Bronchial smooth muscle cell (primary cell): ENCODE measurements around the gene FAM236B. TPM values are rescaled to one million over a fixed set of nuclear protein-coding genes. Genes with fewer than 3 reads are reported as not detected.

Experiments
- total RNA-seq: library from RNA; depleted of rRNA; stranded (reverse); fragments of >200 nt; gene quantifications from 2 replicates; pipeline ENCODE4 v1.2.1, GENCODE V29; 2014

FAM236B gene
- not detected in 2 replicates for total RNA-seq

DNA sequence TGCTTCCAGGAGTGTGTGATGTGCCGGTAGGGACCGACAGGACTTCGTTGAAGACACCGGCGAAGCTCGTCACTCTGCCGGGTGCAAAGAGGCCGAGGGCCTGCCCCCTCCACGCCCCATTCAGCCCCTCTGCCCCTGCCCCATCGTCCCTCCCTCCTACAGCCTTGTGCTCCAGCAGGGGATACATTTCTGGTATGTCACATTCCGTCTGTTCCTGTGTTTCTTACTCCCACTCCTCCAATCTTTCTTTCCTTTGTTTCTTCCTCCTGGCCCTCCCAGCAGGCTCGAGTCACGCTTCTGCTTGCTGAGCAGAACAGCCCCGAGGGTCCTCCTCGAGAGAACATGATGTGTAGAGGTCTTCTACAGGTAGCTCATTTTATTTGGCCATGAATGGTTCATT, at the start of gene FAM236B:
TSS of gene FAM236B (minus strand) at position 101 of the 400 bp plus-strand sequence. CDS start at position 1, 100 bp downstream.

GRCh38 chrX:72808110-72808509, 25.6 kb upstream of the FAM236B start, which contains the start of gene FAM236D:
TSS of gene FAM236D (minus strand) at chrX:72808210. CDS start at chrX:72808110, 100 bp downstream.

DNA sequence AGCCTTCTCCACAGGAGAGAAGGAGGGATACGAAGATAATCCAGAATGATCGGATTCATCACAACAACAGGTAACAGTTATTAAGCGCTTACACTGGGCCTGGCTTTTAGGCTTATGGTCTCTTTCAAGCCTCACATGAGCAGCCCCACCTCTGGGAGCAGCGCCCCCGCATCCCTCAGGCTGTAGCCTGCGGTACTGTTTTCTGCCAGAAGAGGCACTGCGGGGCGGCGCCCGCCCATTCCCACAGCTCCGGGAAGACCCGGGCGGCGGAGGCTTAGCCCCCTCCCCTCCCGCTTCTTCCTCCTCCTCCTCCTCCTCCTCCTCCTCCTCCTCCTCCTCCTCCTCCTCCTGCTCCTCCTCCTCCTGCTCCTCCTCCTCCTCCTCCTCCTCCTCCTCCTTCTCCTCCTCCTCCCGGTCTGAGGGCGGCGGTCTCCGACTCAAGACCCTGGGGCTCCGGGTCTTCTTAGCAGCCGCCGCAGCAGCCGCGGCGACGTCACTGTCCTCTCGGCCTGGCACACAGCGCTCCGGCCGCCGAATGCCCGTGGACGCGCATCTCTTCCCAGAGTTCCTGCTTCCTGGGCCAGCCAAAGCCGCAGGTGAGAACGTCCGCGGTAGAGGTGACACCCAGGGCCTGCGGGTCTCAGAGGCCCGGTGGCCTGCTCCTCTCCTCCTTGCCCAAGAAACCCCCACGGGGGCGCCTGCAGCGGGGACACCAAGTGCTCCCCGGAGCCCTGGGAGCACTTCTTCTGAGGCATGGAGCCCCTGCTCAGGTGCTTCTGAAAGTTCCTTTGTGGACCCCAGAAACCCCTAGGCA, 5.6 kb downstream of the FAM236B start, which contains the start of gene DMRTC1B:
TSS of gene DMRTC1B (plus strand) at position 238 of the 814 bp plus-strand sequence. CDS start 68,246 bp downstream, outside the sequence.

Other genes starting within 250 kb of the FAM236B start
- 25.1 and 28.9 TPM in 2 replicates for gene HDAC8, start 209.8 kb downstream of the FAM236B start, total RNA-seq
- 4.3 and 6.0 TPM in 2 replicates for gene PHKA1, start 68.4 kb downstream of the FAM236B start, total RNA-seq
- gene DMRTC1B, start 5.8 kb downstream of the FAM236B start, total RNA-seq = not detected in 2 replicates
- gene FAM236D, start 25.6 kb upstream of the FAM236B start, total RNA-seq = not detected in 2 replicates
- not detected in 2 replicates for gene FAM236C, start 130.0 kb upstream of the FAM236B start, total RNA-seq
- not detected in 2 replicates for gene FAM236A, start 155.5 kb upstream of the FAM236B start, total RNA-seq
- not detected in 2 replicates for gene DMRTC1, start 161.2 kb upstream of the FAM236B start, total RNA-seq
- gene PABPC1L2B, start 220.3 kb upstream of the FAM236B start, total RNA-seq = 0.09 TPM in 1 of 2 replicates, not detected in the other